Transverse colon (tissue), 4 donors: Measurements from ENCODE around the gene GMIP. TPM values are rescaled to one million over a fixed set of nuclear protein-coding genes. Genes with fewer than 3 reads are reported as not detected.
A peak's percentile ranks its signal among the peaks of the same experiment; 100 is the strongest.

Source experiments
- DNase-seq: peaks from one replicate; pipeline ENCODE4 v3.0.0-alpha.2; 2019
- H3K27ac ChIP-seq, 4 donors: fragments of 200-600 bp; sonication (generic); 2 replicates each; pipeline ENCODE4 v1.5.1; 2016 to 2018; ENCODE audit warnings: inconsistent platforms in 4 of 4
- H3K27me3 ChIP-seq: fragments of 200-600 bp; sonication (generic); 2 replicates; pipeline ENCODE4 v1.5.1; 2017; ENCODE audit warnings: inconsistent platforms
- H3K36me3 ChIP-seq, 4 donors: fragments of 200-600 bp; sonication (generic); 2 replicates each; pipeline ENCODE4 v1.5.1; 2017 to 2019; ENCODE audit warnings: inconsistent platforms in 4 of 4
- H3K4me1 ChIP-seq, 4 donors: fragments of 200-600 bp; sonication (generic); 2 replicates each; pipeline ENCODE4 v1.5.1; 2017 to 2020; ENCODE audit warnings: inconsistent platforms in 4 of 4
- H3K4me3 ChIP-seq, 4 donors: fragments of 200-600 bp; sonication (generic); 1 replicate in 1 of 4; 2 replicates in 3 of 4; pipeline versions ENCODE4 v1.5.1 to v1.6.1; 2017 to 2019; ENCODE audit warnings: inconsistent platforms in 4 of 4
- H3K9me3 ChIP-seq, 2 donors: fragments of 200-600 bp; sonication (generic); 2 replicates each; pipeline ENCODE4 v1.5.1; 2017 to 2019; ENCODE audit warnings: inconsistent platforms in 2 of 2
- EP300 ChIP-seq: sonication (generic); formaldehyde crosslinking; IDR thresholded peaks from one replicate; pipeline ENCODE4 v1.6.1; 2017; ENCODE audit warnings: antibody characterized with exemption, low read depth
- POLR2A ChIP-seq: fragments of 450-650 bp; IDR thresholded peaks from one replicate; pipeline ENCODE4 v1.6.1; 2016; ENCODE audit warnings: antibody characterized with exemption, mild to moderate bottlenecking, moderate library complexity
- POLR2AphosphoS5 ChIP-seq, 3 donors: sonication (generic); formaldehyde crosslinking; IDR thresholded peaks; one replicate each; pipeline ENCODE4 v1.6.1; 2016; ENCODE audit warnings: antibody characterized with exemption in 3 of 3
- WGBS, 2 donors: methylation state at CpG; one replicate each; pipeline ENCODE4 v1.1.5; 2018; ENCODE audit warnings: low coverage in 1 of 2; 5-methylcytosine and 5-hydroxymethylcytosine counted together
- in situ Hi-C, 4 donors: fragments of 200-750 bp; cut with MboI; loops; one replicate each; pipeline versions ENCODE4 v1.15.0 to v1.15.1; 2017; ENCODE audit warnings: low sequenced_read_pairs in 3 of 4, low pct_ligation_motif_present in 1 of 4, low pct_unique_long_range_greater_than_20kb in 1 of 4
- intact Hi-C: fragments of 100-400 bp; cut with DNase I; formaldehyde crosslinking; loops from one replicate; pipeline ENCODE4 v1.15.1; 2023; ENCODE audit warnings: low total_unique reads
- total RNA-seq, 4 donors: library from RNA; depleted of rRNA; stranded (reverse); fragments of >200 nt; gene quantifications; one replicate each; pipeline ENCODE4 v1.1.0, GENCODE V29; 2016
- TF ChIP-seq, protein P1 (sequence below), 5 experiments: fragments of 200-600 bp in 3 of 5; fragments of 450-650 bp in 2 of 5; sonication (generic) in 3 of 5; IDR thresholded peaks; 1 replicate in 2 of 5; 2 replicates in 3 of 5; pipeline ENCODE4 v1.5.1; 2016 to 2017; ENCODE audit warnings: antibody characterized with exemption in 5 of 5, inconsistent platforms in 3 of 5, mild to moderate bottlenecking in 2 of 5, moderate library complexity in 1 of 5

The GMIP gene
- total RNA-seq, 4 donors from 2014 or later, result 17.3 to 84.9 (median 27.2) TPM

DNA sequence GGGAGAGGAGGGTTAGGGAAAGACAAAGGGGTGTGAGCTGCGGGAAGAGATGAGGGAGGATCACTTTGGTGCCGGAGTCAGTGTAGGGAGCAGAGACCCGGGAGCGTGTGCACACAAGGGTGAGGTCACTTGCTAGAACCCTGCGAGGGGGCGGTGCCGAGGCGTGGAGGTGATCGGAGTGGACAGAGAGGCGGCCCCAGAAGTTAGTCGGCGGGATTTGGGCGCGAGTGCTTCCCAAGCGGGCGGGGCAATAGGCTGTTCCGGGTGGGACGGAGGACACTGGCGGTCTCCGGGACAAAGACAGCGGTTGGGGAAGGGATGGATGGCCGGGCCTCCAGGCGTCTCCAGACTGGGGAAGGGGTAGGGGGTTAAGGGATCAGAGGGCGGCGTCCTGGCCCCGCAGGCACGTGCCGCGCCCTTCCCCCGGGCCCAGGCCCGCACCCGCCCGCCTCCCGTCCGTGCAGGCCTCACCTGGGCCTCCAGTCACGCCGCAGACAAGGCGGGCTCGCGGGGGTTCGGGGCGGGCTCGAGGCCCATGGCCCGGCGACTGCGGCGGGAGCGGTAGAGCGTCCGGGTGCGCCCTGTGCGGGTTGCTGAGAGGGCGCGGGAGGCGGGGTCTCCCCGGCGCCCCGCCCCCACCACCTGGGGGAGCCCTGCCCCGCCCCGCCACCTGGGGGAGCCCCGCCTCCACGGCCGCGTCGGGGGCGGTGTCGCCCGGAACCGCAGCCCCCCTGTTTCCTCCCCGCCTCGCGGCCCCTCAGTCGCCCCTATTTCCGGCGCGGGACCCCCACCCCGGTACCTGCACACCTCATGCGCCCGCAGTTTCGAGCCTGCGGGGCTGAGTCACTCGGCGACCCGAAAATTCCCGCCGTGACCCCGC lies 15.6 kb downstream of the GMIP start, which contains the start of gene LPAR2:
TSS of gene LPAR2 (minus strand) at position 600 of the 880 bp plus-strand sequence. CDS start 945 bp downstream, outside the sequence.
- peak within 1 kb of the TSS; percentile 44 to 72 (median 64) for H3K4me3 ChIP-seq
- H3K9me3 ChIP-seq, result no peaks in the 10 kb centered on the region
- in situ Hi-C loops, result loop anchor here in 1 of 4 donors (25.0 kb wide), 1 partner anchor 91 kb away; the partner anchor contains the start of genes CILP2 and YJEFN3
- H3K36me3 ChIP-seq, result peaks cover 0 to 3% (median 0%) of the 10 kb centered on the region in 4 donors
- no peaks in the 10 kb centered on the region for H3K27me3 ChIP-seq
- DNase-seq, result peak; percentile 82
- TF ChIP-seq POLR2A (peak; percentile 25), POLR2AphosphoS5 (IDR thresholded peaks at IDR 0.05) (peak in 2 of 3 donors; percentile 42 to 44), EP300 (no peak)
- TF ChIP-seq, protein P1, sequence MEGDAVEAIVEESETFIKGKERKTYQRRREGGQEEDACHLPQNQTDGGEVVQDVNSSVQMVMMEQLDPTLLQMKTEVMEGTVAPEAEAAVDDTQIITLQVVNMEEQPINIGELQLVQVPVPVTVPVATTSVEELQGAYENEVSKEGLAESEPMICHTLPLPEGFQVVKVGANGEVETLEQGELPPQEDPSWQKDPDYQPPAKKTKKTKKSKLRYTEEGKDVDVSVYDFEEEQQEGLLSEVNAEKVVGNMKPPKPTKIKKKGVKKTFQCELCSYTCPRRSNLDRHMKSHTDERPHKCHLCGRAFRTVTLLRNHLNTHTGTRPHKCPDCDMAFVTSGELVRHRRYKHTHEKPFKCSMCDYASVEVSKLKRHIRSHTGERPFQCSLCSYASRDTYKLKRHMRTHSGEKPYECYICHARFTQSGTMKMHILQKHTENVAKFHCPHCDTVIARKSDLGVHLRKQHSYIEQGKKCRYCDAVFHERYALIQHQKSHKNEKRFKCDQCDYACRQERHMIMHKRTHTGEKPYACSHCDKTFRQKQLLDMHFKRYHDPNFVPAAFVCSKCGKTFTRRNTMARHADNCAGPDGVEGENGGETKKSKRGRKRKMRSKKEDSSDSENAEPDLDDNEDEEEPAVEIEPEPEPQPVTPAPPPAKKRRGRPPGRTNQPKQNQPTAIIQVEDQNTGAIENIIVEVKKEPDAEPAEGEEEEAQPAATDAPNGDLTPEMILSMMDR (IDR thresholded peaks at IDR 0.05), result no peak
- intact Hi-C loops, result no loop called here
- H3K27ac ChIP-seq, result peak within 1 kb of the TSS; percentile 67 to 84 (median 79)
- H3K4me1 ChIP-seq, result peaks cover 0 to 20% (median 10%) of the 10 kb centered on the region in 4 donors
- 1 to 14% methylated on average over 4 to 40 of the region's 87 CpGs for WGBS, 2 donors

- no peak for DNase-seq
- intact Hi-C loops, result no loop called here
- Histone ChIP-seq H3K9me3 (no peaks in the 10 kb centered on the region), H3K4me3 (peak overlapping the region in 2 of 4 donors; percentile 72), H3K27me3 (no peaks in the 10 kb centered on the region), H3K4me1 (peaks cover 0 to 20% (median 10%) of the 10 kb centered on the region in 4 donors), H3K27ac (peak overlapping the region in 3 of 4 donors; percentile 78 to 84 (median 80)), H3K36me3 (no peaks in the 10 kb centered on the region)
- TF ChIP-seq POLR2AphosphoS5 (IDR thresholded peaks at IDR 0.05), result no peak
- TF ChIP-seq EP300, result no peak
- no peak for TF ChIP-seq POLR2A
- TF ChIP-seq, protein P1 (IDR thresholded peaks at IDR 0.05), result no peak
- WGBS, 2 donors, result 78 to 92% methylated on average over 5 to 48 of the region's 48 CpGs
- in situ Hi-C loops, result loop anchor here in 1 of 4 donors (25.0 kb wide), 1 partner anchor 89 kb away; the partner anchor contains the start of genes CILP2 and YJEFN3
These were observed 16.7 kb downstream of the GMIP start for GRCh38 chr19:19626516-19627472.

DNA sequence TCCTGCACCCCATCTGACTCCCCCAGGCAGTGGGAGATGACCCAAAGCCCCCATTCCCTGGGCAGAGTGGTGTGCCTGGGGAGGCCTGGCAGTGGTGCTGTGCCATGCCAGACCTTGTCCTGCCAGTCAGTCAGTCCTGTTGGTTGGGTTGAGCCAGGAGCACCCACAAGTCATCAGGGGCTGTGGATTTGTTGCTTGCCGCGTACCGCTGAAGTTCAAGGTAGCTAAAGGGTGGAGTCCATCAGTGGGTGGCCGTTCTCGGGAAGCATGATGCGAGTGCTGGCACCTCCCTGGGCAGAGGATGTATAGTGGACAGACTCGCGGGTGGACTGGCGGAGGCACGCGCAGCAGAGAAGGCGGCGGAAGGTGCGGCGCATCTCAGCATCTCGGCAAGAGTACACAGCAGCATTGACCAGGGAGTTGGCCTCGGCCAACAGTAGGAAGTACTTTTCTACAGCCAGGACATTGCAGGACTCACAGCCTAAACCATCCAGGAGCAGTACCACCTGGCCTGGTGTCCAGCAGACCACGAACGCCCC lies 19.4 kb downstream of the GMIP start:
- Histone ChIP-seq H3K36me3 (no peaks in the 10 kb centered on the region), H3K4me1 (peaks cover 1 to 24% (median 11%) of the 10 kb centered on the region in 4 donors), H3K27me3 (no peaks in the 10 kb centered on the region), H3K9me3 (no peaks in the 10 kb centered on the region), H3K27ac (no peak overlapping the region), H3K4me3 (no peak overlapping the region)
- intact Hi-C loops, result no loop called here
- DNase-seq, result no peak
- in situ Hi-C loops, result no loop called here
- TF ChIP-seq EP300, result no peak
- 93% methylated on average over 19 of the region's 19 CpGs; no CpG with 5 or more reads in 1 of the 2 donors for WGBS, 2 donors

- no peak for TF ChIP-seq EP300
- no peak for TF ChIP-seq POLR2A
- TF ChIP-seq, protein P1 (IDR thresholded peaks at IDR 0.05), result no peak
- TF ChIP-seq POLR2AphosphoS5 (IDR thresholded peaks at IDR 0.05), result no peak
- H3K9me3 ChIP-seq, result no peaks in the 10 kb centered on the region
- no peaks in the 10 kb centered on the region for H3K36me3 ChIP-seq
- WGBS, 2 donors, result 93 to 100% methylated on average over 2 to 5 of the region's 5 CpGs
- H3K4me3 ChIP-seq, result no peak overlapping the region
- in situ Hi-C loops, result no loop called here
- peaks cover 0 to 23% (median 10%) of the 10 kb centered on the region in 4 donors for H3K4me1 ChIP-seq
- no peak for DNase-seq
- H3K27me3 ChIP-seq, result no peaks in the 10 kb centered on the region
- intact Hi-C loops, result no loop called here
- H3K27ac ChIP-seq, result no peak overlapping the region
These were observed 20.1 kb downstream of the GMIP start for GRCh38 chr19:19623383-19623782.
